Ovary (tissue), 3 donors: ENCODE results near the gene ITGB5.

Source experiments
- CTCF ChIP-seq, 3 donors: fragments of 450-650 bp in 2 of 3; fragments of 200-600 bp in 1 of 3; IDR thresholded peaks; one replicate each; pipeline versions ENCODE4 v1.5.1 to v1.8.0; 2016 to 2022; ENCODE audit warnings: antibody characterized with exemption in 3 of 3, mild to moderate bottlenecking in 1 of 3
- POLR2A ChIP-seq: fragments of 450-650 bp; IDR thresholded peaks from one replicate; pipeline ENCODE4 v1.6.1; 2017; ENCODE audit warnings: antibody characterized with exemption, mild to moderate bottlenecking, moderate library complexity
- donor health status: DM: no; HTN: no; CAD: no.

GRCh38 chr3:124832782-124833709, 54.1 kb downstream of the ITGB5 start:
- TF ChIP-seq POLR2A (no peak), CTCF (IDR thresholded peaks at IDR 0.05) (no peak)
